GM13977 (cell line): ENCODE measurements around the gene TSN.

Source experiments
- DNase-seq: peaks from one replicate; pipeline ENCODE4 v3.0.0; 2012; ENCODE audit warnings: low spot score
- CTCF ChIP-seq: IDR thresholded peaks from 2 replicates; pipeline ENCODE4 v1.5.1; 2012; ENCODE audit warnings: mild to moderate bottlenecking, control low read depth; ENCODE audit not compliant: insufficient read depth; ENCODE audit errors: extremely low read depth, missing control alignments
- in situ Hi-C: fragments of 300-500 bp; cut with MboI; formaldehyde crosslinking; loops from one replicate; pipeline ENCODE4 v1.12.0; 2022; ENCODE audit warnings: low sequenced_read_pairs, low pct_unique_long_range_greater_than_20kb, mixed read lengths, inconsistent platforms; ENCODE audit not compliant: unreplicated experiment

The TSN gene

GRCh38 chr2:121740973-121741372, 14.5 kb upstream of the TSN start:
- in situ Hi-C loops, result no loop called here
- no peak for DNase-seq
- TF ChIP-seq CTCF, result no peak

GRCh38 chr2:121741450-121741849, 14.0 kb upstream of the TSN start:
- no peak for TF ChIP-seq CTCF
- in situ Hi-C loops, result no loop called here
- DNase-seq, result no peak

GRCh38 chr2:121746071-121746578, 9.3 kb upstream of the TSN start:
- in situ Hi-C loops, result no loop called here
- TF ChIP-seq CTCF, result no peak

GRCh38 chr2:121748202-121748601, 7.2 kb upstream of the TSN start:
- TF ChIP-seq CTCF, result peak; percentile 47
- in situ Hi-C loops, result no loop called here
- DNase-seq, result no peak

More at GRCh38 chr2:121746071-121746578, 9.3 kb upstream of the TSN start:
- no peak for DNase-seq

GRCh38 chr2:121754851-121755236, 607 bp upstream of the TSN start:
- DNase-seq, result no peak
- TF ChIP-seq CTCF, result no peak
- in situ Hi-C loops, result no loop called here

GRCh38 chr2:121764681-121765228, 9.3 kb downstream of the TSN start:
- no peak for TF ChIP-seq CTCF
- DNase-seq, result no peak
- in situ Hi-C loops, result no loop called here

- no peak for DNase-seq
- in situ Hi-C loops, result no loop called here
- no peak for TF ChIP-seq CTCF
Measured at GRCh38 chr2:121766624-121767023, 11.2 kb downstream of the TSN start.
